SK-N-MC (cell line): ENCODE measurements around the gene ALOX15B.

Experiments used
- EZH2 ChIP-seq: fragments of 200-600 bp; sonication (generic); IDR thresholded peaks from one replicate; pipeline ENCODE4 v1.6.1; 2017; ENCODE audit warnings: antibody characterized with exemption
- FOXP2 ChIP-seq: optimal IDR thresholded peaks from 2 replicates; pipeline ENCODE3; 2011; ENCODE audit warnings: mild to moderate bottlenecking, moderate library complexity; ENCODE audit not compliant: insufficient read depth; ENCODE audit errors: extremely low read length, control extremely low read depth
- POLR2AphosphoS5 ChIP-seq: IDR thresholded peaks from 2 replicates; pipeline ENCODE4 v1.6.1; 2012; ENCODE audit warnings: mild to moderate bottlenecking, low read depth, low read length, borderline replicate concordance

GRCh38 chr17:8066841-8067775 is 28.2 kb downstream of the ALOX15B start:
- no peak for TF ChIP-seq EZH2
- no peak for TF ChIP-seq POLR2AphosphoS5
- no peak for TF ChIP-seq FOXP2
